Stimulated activated CD4-positive, alpha-beta T cell treated with anti-CD3 and anti-CD28 coated beads, Interleukin-12 subunit alpha, Interleukin-12 subunit beta, amount 100 ng/mL, for 4 hours (primary cell): ENCODE data around the gene MBNL1.
"Not testable (repeated sequence)": the region's sequence is repeated elsewhere in the genome, so short reads cannot be mapped to it uniquely, and the experiment has no call there.

Experiments used
- DNase-seq: peaks from one replicate; pipeline ENCODE4 v3.0.0-alpha.2; 2020

MBNL1 gene

DNA sequence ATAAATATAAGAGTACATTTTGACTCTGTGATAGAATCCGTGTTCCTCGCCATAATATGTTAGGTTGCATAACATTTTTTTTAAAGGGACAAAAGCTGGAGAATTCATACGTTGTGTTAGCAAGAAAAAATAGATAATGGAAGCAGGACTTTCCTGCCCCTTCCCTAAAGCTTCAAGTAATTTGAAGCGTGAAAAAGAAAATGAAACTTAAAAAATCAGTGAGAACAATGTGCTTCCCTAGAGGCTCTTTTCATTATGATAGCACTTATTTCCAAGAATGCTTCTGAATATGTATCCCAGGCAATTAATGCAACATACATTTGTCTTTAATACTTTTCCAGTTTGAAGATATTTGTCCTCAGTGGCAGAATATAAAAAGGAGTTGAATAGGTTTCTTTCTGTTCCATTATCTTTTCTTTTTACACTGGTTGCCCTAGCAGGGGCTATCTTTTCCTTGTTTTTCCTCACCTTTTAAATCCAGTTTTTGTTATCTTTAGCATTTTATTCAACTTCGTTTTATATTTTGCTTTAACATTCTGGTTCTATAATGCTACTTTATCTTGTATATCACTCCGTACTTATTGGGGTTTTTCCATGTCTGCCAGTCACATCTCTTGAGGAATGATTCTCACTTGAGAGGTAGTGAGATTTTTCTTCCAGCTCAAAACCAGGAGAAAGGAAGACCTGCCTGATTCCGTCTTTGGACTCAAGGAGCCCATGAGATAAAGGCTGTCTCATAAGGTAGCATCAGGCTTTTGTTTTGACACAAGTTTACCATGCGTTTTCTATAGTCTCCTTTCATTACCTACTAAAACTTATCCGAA, 113.8 kb downstream of the MBNL1 start:
- no peak for DNase-seq

DNA sequence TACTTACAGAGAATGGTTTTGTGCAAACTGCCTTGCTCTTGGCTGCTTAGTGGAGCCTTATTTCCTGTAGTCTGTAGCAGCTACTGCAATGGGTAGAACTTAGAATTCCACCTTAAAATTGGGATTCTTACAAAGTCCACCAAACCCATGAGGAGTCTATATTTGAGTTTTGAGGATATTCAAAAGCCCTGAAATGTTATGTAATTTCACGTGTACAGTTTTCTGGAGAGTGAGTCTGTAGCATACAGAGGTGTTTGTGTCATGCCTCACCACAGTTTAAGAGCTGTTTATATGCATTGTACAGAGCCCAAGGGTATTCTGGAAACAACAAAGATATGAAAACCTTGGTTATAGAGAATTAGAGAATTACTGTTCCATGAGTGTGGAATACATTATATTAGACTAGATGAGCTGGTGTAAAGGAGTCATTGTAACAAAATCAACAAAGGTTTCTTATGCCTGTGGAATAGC, 114.4 kb downstream of the MBNL1 start:
- DNase-seq: no peak

DNA sequence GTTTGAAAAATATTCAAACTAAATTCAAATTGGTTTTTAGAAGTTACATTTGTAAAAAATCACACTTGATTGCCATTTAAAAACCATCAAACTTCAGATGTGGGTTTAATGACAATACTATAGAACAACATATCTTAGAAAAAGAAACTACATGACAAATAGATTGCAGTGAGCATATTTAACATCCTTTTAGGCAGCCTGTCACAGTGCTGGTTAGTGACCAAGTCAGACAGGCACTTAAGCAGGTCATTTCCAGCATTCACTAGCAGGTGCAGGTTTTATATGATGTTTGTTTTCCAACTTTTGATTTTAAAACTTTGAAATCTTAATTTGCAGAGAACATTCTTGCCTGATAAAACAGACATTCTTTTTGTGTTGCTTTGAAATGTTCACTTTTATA, 115.7 kb downstream of the MBNL1 start:
- no peak for DNase-seq

DNA sequence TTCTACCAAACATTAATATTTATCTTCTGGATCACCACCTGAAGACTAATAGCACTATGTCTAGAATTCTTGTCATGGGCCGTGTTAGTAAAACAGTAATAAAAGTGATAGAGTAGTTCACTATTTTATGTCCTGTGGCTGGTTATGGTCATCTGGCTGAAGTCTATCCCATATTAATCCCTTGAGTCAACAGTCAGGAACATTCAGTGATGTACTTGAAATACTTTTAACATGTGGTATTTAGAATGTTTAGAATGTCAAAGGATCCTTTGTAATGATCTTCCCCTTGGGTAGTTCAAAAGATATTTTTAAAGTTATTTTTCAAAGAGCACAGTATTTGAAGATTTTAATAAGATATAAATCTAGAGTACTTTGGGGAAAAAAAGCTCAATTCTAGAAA, 117.0 kb downstream of the MBNL1 start:
- DNase-seq: no peak

DNA sequence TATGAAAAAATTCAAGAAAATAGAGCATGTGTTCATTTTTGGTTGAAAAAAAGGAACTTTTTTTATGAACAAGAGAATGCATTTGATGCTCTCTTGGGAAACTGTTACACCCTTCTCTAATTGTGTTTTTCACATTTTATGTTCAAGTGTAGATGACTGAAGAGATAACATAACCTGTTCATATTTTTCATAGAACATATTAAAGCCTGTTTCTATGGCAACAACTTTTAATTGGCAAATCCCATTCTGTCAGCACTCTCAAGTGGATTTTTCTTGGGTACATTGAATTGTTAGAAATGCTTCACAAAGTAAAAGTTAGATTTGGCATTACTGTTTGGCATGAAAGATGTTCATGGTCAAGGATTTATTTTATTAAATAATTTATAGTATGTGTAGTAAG, 117.5 kb downstream of the MBNL1 start:
- DNase-seq: no peak

DNA sequence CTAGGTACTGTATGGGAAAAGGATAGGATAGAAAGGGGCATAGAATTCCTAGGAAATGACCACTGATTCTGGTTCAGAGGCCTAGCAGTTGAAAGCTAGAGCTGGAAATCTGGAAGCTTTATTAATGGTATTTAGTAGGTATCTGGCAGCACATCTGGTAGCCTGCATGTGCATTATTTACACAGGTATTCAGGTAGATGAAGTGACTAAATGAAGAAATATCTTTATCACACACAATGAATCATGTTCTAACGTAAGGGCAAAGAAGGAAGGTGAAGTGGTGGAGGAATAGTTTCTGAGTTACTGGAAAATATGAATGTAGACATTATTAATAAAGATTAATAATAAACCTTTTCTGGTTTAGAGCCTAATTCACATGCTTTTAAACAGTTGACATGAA, 119.9 kb downstream of the MBNL1 start:
- DNase-seq: no peak

DNA sequence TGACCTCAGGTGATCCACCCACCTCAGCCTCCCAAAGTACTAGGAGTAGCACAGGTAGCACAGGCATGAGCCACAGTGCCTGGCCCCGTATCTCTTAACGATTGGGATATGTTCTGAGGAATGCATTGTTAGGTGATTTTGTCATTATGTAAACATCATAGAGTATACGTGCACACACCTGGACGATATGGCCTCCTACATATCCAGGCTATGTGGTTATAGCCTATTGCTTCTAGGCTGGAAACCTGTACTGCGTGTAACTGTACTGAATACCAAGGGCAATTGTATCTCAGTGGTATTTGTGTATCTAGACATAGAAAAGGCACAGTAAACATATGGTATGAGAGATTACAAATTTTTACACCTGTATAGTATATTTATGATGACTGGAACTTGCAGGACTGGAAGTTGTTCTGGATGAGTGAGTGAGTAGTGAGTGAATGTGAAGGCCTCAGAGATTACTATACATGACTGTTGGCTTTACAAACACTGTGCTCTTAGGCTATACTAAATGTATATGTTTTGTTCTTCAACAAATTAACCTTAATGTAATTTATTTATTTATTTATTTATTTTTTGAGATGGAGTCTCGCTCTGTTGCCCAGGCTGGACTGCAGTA, 120.7 kb downstream of the MBNL1 start:
- no peak for DNase-seq

DNA sequence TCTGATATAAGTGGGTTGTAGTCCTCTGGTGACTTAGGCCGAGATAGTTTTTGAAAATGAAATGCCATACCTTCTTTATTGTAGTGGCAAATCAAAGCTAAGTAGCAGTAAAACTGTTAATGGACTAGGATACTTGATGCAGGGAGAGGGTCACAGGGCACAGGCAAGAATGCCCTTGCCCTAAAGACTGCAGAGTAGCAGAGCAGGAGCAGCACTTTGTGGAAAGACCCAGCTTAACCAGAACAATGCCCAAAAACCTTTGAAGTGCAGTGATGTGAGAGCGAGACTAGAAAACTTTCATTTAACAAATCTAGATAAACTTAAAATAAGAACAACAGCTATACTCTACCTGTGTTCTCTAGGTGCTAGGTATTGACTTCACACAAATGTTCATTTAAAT, 121.9 kb downstream of the MBNL1 start:
- DNase-seq: no peak

DNA sequence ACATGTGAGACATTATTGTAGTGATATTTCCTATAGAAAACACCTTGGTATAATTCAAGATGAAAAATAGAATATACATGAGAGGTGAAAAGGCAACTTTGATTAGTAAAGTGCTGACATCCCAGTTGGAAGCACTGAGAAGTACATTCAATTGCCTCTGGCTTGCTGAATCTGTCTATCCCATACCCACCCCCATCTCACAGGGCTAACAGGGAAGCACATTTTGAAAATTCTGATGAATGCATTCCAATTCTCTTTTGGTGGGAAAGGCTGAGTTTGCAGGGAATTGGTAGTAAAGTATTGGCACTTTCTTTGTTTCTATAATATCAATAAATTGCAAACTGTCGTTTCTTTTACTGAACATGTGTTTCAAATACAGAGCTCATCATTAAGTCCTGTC, 122.9 kb downstream of the MBNL1 start:
- no peak for DNase-seq

DNA sequence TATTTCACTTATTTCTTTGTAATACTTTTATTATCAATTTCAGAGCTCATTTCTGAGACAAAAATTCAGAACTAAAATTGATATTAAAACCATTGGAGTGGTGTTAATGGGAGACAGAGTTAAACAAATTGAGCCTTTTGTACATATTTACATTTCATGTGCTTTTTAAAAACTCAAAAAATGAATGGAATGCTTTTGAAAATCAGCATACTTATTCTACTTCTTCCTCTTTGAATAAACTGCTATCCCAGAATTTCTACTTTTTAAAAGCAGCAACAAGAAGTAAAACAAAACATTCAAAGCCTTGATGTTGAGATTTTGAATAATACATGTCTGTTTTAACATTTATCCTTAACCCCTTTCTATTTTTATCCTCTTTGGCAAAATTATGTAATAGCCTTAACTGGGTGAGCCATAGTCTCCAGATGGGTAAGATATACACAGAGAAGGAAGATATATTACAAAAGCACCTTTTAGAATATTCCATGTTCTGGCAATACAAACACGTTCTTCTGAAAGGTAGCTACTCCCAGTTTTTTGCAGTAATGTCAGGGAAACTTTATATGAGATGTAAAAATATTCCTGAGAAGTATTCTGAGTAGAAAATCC, 123.6 kb downstream of the MBNL1 start:
- DNase-seq: no peak

DNA sequence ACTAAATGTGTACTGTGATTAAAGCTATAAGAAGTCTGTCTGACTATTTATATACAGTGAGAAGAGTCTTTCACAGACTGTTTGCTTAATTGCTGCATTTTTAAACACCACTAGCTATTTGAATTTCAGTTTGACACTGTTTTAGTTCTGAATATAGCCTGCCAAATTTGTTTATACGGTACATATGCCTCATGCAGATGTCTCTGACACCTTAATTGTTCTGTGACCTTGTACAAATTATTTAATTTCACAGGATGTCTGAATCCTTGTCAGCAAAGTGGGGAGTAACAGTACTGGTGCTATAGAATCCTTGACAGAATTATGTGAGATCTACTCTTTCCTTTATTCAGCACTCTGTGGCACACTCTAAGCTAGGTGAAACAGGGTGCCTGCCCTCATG, 125.5 kb downstream of the MBNL1 start:
- DNase-seq: no peak

DNA sequence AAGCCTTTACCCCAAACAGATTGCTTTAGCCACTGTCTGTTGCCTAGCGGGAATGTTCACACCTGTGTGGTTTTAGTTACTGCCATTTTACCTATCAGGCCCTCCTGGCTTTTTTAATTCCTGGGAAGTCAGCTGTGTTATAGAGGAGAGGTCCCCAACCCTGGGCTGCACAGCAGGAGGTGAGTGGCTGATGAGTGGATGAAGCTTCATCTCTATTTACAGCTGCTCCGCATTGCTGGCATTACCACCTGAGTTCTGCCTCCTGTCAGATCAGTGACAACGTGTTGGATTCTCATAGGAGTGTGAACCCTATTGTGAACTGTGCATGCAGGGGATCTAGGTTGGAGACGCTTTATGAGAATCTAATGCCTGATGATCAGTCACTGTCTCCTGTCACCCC, 127.0 kb downstream of the MBNL1 start:
- no peak for DNase-seq

DNA sequence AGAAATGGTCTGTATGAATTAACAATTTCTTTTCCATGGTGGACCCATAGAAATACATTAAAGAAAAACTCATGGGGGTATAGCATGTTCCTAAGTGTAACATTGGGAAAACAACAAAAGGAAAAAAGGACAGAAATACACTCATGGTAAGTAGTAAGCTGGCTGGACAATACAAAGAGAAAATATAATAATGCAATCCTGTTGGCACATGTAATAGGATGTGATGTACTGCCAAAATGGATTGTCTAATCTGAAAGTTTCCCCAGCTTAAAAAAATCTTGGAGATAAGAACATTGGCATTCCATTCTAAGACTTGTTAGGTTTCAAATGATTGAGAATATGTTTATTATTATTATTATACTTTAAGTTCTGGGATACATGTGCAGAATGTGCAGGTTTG, 128.1 kb downstream of the MBNL1 start:
- no peak for DNase-seq

DNA sequence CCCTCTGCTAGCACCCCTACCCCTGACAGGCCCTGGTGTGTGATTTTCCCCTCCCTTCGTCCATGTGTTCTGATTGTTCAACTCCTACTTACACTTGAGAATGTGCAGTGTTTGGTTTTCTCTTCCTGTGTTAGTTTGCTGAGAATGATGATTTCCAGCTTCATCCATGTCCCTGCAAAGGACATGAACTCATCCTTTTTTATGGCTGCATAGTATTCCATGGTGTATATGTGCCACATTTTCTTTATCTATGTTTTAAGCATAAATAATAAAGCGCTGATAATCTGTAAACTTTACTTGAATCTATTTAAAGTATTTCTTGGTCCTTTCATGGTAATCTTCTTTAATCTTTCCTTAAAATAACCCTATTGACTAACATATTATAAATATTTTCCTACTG, 128.6 kb downstream of the MBNL1 start:
- not testable (repeated sequence) for DNase-seq

DNA sequence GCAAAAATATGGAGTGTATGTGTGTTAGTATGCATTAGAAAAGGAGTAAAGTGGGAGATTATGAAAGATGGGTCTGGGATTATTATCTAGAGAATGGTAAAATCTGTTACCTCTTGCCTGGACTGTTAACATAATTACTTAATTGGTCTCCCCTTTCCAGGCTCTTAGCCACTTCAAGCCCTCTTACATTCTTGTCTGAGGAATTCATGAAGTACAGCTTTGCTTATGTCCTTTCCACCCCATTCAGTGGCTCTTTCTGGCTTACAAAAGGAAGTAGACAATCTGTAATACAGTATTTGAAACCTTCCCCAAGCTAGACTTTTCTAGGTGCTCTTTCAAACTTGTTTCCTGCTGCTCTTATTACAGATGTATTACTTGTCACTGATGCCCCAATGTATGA, 129.8 kb downstream of the MBNL1 start:
- no peak for DNase-seq

DNA sequence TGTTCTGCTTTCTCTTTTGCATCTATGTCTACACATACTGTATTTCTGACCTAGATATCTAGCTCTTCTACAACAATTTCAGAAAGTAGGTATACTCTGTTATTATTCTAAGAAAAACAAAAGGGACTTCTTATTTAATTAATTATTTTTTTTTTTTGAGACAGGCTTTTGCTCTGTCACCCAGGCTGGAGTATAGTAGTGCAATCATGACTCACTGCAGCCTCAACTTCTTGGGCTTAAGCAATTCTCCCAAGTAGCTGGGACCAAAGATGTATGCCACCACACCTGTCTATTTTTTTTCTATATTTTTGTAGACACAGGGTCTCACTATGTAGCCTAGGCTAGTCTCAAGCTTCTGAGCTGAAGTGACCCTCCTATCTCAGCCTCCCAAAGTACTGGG, 130.6 kb downstream of the MBNL1 start:
- no peak for DNase-seq

DNA sequence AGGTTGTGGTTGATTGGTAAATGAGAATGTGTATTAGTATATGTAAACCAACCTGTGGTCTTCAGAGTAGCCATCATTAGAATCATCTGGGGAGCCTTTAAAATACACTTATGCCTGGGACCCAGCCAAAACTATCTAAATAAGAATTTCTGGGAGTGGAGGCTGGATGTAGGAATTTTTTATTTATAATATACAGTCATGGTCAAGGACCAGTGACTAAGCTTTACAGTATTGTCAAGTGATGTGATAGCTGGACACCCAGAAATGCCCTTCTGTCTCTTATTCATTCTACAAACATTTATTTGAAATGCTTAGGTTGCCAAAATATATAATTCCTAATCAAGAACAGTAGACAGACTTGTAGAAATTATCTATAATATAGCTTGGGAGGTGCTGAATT, 132.2 kb downstream of the MBNL1 start:
- no peak for DNase-seq

DNA sequence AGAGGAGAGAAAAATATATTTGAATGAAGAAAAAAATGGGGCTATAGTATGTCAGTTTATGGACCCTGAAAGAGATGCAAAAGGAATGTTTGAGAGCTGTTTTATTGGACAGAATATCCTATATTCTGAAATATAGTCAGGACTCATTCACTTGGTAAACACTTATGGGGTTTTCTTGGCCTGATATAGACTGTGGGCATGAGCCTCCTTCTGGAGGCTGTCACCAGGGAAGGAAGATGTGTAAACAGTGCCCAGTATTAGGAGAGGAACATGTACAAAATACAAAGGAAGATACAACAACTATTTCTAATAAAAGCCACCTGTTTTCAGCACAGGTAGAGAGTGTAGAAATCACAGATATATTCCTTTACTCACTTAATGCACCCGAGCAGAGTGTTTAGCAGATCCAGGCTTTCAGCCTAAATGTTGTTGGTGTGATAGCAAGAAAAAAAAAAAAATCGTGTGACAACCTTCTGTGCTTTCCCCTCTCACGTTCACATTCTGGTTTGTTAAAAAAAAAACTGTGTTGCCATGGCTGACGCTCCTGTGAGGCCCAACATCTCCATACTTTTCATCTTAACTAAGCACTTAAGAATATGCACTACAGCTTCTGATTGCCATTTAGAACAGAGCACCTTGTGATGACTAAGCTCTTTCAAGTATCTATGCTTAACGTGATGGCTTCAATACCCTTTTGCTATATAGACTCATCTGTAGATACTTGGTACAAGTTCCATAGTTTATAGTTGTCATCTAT, 134.1 kb downstream of the MBNL1 start:
- DNase-seq: no peak

DNA sequence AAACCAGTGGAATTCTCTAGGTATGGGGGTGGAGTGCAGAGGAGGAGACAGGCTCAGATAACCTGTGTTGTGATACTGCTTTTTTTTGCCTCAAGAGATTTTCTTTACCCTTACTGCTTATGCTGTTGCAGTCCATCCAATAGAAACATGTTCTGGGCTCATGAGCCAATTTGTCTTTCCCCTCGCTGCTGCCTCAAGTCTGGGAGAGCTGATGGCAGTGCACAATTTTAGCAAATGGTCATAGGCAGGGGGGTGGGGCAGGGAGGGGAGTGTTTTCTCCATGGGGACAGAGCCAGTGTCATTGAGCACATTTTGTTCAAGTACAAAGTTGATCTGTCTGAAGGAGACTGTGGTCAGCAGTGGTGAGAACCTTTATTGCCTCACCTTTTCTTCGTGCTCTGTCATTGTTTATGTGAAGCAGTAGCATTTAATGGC, 134.9 kb downstream of the MBNL1 start:
- no peak for DNase-seq

DNA sequence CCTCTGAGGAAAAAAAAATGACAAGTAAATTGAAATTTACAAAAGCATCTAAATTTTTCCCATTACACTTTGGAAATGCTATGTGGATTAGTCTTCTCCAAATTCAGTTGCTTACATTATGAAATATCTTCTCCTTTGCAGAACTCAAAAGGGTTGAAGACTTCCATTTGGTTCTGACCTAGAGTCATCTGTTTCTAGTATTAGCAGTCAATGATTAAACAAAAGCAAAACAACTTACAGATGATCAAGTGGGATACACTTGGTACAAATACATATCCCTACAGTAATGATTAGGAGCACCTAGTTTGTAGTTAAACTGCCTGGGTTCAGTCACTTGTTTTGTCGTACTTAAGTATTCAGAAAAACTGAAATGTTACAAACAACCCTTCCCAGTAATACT, 136.2 kb downstream of the MBNL1 start:
- DNase-seq: no peak

DNA sequence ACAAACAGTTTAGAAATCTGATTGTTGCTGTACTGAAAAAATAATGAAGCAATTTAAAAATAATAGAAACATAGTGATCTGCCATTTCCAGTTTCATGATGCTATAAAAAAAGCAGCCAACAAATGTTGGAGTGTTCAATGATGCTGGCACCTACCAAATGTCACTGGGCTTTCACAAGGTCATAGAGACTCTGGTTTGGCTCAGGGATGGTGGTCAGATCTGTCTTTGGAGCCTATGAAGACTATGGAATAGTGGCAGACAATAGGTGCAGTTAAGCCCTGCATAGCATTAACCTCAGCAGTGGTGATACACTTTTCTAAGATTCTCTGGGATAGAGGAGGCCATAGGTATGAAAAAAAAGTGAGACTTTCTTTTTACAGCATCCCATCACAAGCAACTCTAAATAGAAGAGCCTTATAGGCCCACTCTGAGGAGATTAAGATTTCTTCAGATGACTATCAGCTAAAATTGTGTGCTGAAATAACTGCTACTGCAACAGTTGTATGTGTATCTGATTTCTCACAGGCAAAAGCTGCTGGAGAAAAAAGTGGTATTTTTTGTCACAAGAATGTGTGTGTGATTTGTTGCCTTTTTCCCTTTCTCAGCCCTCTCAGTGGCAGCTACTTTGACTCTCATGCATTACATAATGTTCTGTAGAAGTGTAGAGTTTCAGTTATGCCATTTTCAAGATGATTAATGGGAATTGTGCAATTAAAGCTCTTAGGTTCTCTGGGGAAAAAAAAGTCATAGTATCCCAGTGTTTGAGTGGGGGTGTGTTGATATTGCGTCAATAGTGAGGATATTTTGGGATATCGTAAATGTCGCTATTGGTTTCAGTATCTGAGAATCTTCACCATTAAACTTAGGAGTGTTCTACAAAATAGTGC, 137.4 kb downstream of the MBNL1 start:
- DNase-seq: no peak

DNA sequence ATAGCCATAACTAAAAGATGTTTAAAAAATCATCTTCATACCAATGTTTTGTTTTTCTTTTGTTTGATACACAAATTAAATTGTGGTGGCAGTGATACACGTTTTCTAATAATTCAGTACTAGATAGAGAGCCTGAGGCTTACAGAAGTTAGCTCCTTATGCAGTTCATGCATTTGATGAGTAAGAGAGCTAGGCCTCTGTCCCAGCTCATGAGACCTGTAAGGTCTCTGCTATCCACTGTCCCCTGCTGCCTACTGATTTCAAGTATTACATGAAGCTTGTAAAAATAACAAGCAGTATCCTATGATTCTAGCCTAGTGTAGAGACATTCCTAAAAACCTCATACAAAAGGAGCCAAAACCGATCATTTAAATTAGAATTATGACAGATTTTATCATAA, 144.5 kb downstream of the MBNL1 start:
- no peak for DNase-seq
